HepG2 (cell line): ENCODE measurements around the gene MGARP. TPM values are rescaled to one million over a fixed set of nuclear protein-coding genes. Genes with fewer than 3 reads are reported as not detected.

Experiments
- AGO2 ChIP-seq: fragments of 200-400 bp; formaldehyde crosslinking; optimal IDR thresholded peaks from 2 replicates; pipeline ENCODE3; 2017; ENCODE audit warnings: mild to moderate bottlenecking, low read depth, low read length, moderate library complexity
- BCL6 ChIP-seq: IDR thresholded peaks from 2 replicates; pipeline ENCODE4 v1.6.1; 2016; ENCODE audit warnings: missing genetic modification reagents, missing compliant biosample characterization
- CBX5 ChIP-seq: sonication (generic); formaldehyde crosslinking; IDR thresholded peaks from 2 replicates; pipeline ENCODE4 v1.4.0; 2020; ENCODE audit warnings: missing genetic modification reagents, borderline replicate concordance
- FOSL2 ChIP-seq: sonication (generic); formaldehyde crosslinking; IDR thresholded peaks from 2 replicates; pipeline ENCODE4 v1.4.0; 2020; ENCODE audit warnings: missing genetic modification reagents
- HDAC6 ChIP-seq: fragments of 200-600 bp; sonication (generic); IDR thresholded peaks from 2 replicates; pipeline ENCODE4 v1.7.0; 2017; ENCODE audit warnings: mild to moderate bottlenecking, antibody characterized with exemption, low read length, low read depth
- JUNB ChIP-seq: sonication (generic); formaldehyde crosslinking; IDR thresholded peaks from 2 replicates; pipeline ENCODE4 v1.8.0; 2022; ENCODE audit warnings: missing genetic modification reagents, mild to moderate bottlenecking, borderline replicate concordance
- MTA1 ChIP-seq: sonication (generic); formaldehyde crosslinking; IDR thresholded peaks from 2 replicates; pipeline ENCODE4 v1.4.0; 2020; ENCODE audit warnings: missing genetic modification reagents, mild to moderate bottlenecking, borderline replicate concordance
- NFYC ChIP-seq: IDR thresholded peaks from 2 replicates; pipeline ENCODE4 v1.6.1; 2016; ENCODE audit warnings: missing genetic modification reagents, missing compliant biosample characterization
- NONO ChIP-seq, 2 experiments: fragments of 450-650 bp in 1 of 2; sonication (generic) in 1 of 2; formaldehyde crosslinking in 1 of 2; IDR thresholded peaks in 1 of 2; conservative IDR thresholded peaks in 1 of 2; 2 replicates each; pipeline versions ENCODE4 v1.6.1 to v1.8.0; 2017 to 2022; ENCODE audit warnings: mild to moderate bottlenecking in 1 of 2, missing genetic modification reagents in 1 of 2, moderate library complexity in 1 of 2
- PHF21A ChIP-seq: sonication (generic); formaldehyde crosslinking; IDR thresholded peaks from 2 replicates; pipeline ENCODE4 v1.5.0; 2020; ENCODE audit warnings: mild to moderate bottlenecking, missing genetic modification reagents
- POLR2G ChIP-seq: fragments of 200-400 bp; formaldehyde crosslinking; IDR thresholded peaks from 2 replicates; pipeline ENCODE4 v1.6.1; 2018; ENCODE audit warnings: mild to moderate bottlenecking, low read depth, low read length, moderate library complexity
- SMAD1 ChIP-seq: sonication (generic); formaldehyde crosslinking; IDR thresholded peaks from 2 replicates; pipeline ENCODE4 v1.4.0; 2020; ENCODE audit warnings: missing genetic modification reagents, low read depth, mild to moderate bottlenecking, borderline replicate concordance
- SNAI1 ChIP-seq: sonication (generic); formaldehyde crosslinking; IDR thresholded peaks from 2 replicates; pipeline ENCODE4 v1.5.0; 2020; ENCODE audit warnings: mild to moderate bottlenecking, missing genetic modification reagents, borderline replicate concordance
- ZNF17 ChIP-seq: sonication (generic); formaldehyde crosslinking; IDR thresholded peaks from 2 replicates; pipeline ENCODE4 v1.5.0; 2020; ENCODE audit warnings: mild to moderate bottlenecking, missing genetic modification reagents
- ZNF24 ChIP-seq: fragments of 450-650 bp; IDR thresholded peaks from 2 replicates; pipeline ENCODE4 v1.6.1; 2017; ENCODE audit warnings: antibody characterized with exemption, mild to moderate bottlenecking
- ZNF34 ChIP-seq: sonication (generic); formaldehyde crosslinking; IDR thresholded peaks from 2 replicates; pipeline ENCODE4 v1.4.0; 2020; ENCODE audit warnings: mild to moderate bottlenecking, missing genetic modification reagents, borderline replicate concordance
- ZNF501 ChIP-seq: sonication (generic); formaldehyde crosslinking; IDR thresholded peaks from 2 replicates; pipeline ENCODE4 v1.5.1; 2020; ENCODE audit warnings: mild to moderate bottlenecking, moderate library complexity, missing genetic modification reagents
- ZNF543 ChIP-seq: sonication (generic); formaldehyde crosslinking; IDR thresholded peaks from 2 replicates; pipeline ENCODE4 v1.4.0; 2020; ENCODE audit warnings: mild to moderate bottlenecking, missing genetic modification reagents
- ZNF549 ChIP-seq: sonication (generic); formaldehyde crosslinking; IDR thresholded peaks from 2 replicates; pipeline ENCODE4 v1.5.0; 2020; ENCODE audit warnings: missing genetic modification reagents
- ZNF558 ChIP-seq: sonication (generic); formaldehyde crosslinking; IDR thresholded peaks from 2 replicates; pipeline ENCODE4 v1.9.0; 2022; ENCODE audit warnings: mild to moderate bottlenecking, missing genetic modification reagents, borderline replicate concordance
- ZNF652 ChIP-seq: IDR thresholded peaks from 2 replicates; pipeline ENCODE4 v1.6.1; 2016; ENCODE audit warnings: low read depth, borderline replicate concordance
- ZNF720 ChIP-seq: sonication (generic); formaldehyde crosslinking; IDR thresholded peaks from 2 replicates; pipeline ENCODE4 v1.4.0; 2020; ENCODE audit warnings: missing genetic modification reagents
- ZNF777 ChIP-seq: sonication (generic); formaldehyde crosslinking; IDR thresholded peaks from 2 replicates; pipeline ENCODE4 v1.4.0; 2020; ENCODE audit warnings: missing genetic modification reagents
- ZSCAN29 ChIP-seq: sonication (generic); formaldehyde crosslinking; conservative IDR thresholded peaks from 2 replicates; pipeline ENCODE4 v1.4.0; 2020; ENCODE audit warnings: mild to moderate bottlenecking, missing genetic modification reagents
- polyA plus RNA-seq, 8 experiments: library from polyadenylated mRNA; depleted of rRNA in 3 of 8; stranded (reverse) in 7 of 8; unstranded in 1 of 8; fragments of >200 nt; fragmentation: Illumina TruSeq in 4 of 8; extraction: Trizol in 4 of 8; gene quantifications; 2 replicates each; pipeline versions ENCODE4 v1.2.1 to v1.2.3, GENCODE V29; 2011 to 2016; ENCODE audit warnings: low read depth in 4 of 8, missing spikeins in 1 of 8, mixed read lengths in 1 of 8; ENCODE audit not compliant: insufficient read depth in 1 of 8
- total RNA-seq, 5 experiments: library from RNA; depleted of rRNA; stranded (reverse); fragments of >200 nt; fragmentation: Illumina TruSeq; extraction: Trizol; gene quantifications; 2 replicates each; pipeline ENCODE4 v1.2.3, GENCODE V29; 2016; ENCODE audit warnings: low read depth in 1 of 5
- TF ChIP-seq, protein P1 (sequence below): sonication (generic); formaldehyde crosslinking; IDR thresholded peaks from 2 replicates; pipeline ENCODE4 v1.5.0; 2020; ENCODE audit warnings: missing genetic modification reagents
- TF ChIP-seq, protein P2 (sequence below): sonication (generic); formaldehyde crosslinking; IDR thresholded peaks from 2 replicates; pipeline ENCODE4 v1.8.1; 2023; ENCODE audit warnings: mild to moderate bottlenecking, missing genetic modification reagents, borderline replicate concordance
- TF ChIP-seq, protein P3 (sequence below): sonication (generic); formaldehyde crosslinking; IDR thresholded peaks from 2 replicates; pipeline ENCODE4 v1.5.1; 2020; ENCODE audit warnings: missing genetic modification reagents, mild to moderate bottlenecking, borderline replicate concordance

The MGARP gene
- total and polyA plus RNA-seq, 2 of the 13 experiments (the other 11 are each of a cell fraction or from before 2014, with no cell fraction given) = 0.11 to 0.13 TPM

DNA sequence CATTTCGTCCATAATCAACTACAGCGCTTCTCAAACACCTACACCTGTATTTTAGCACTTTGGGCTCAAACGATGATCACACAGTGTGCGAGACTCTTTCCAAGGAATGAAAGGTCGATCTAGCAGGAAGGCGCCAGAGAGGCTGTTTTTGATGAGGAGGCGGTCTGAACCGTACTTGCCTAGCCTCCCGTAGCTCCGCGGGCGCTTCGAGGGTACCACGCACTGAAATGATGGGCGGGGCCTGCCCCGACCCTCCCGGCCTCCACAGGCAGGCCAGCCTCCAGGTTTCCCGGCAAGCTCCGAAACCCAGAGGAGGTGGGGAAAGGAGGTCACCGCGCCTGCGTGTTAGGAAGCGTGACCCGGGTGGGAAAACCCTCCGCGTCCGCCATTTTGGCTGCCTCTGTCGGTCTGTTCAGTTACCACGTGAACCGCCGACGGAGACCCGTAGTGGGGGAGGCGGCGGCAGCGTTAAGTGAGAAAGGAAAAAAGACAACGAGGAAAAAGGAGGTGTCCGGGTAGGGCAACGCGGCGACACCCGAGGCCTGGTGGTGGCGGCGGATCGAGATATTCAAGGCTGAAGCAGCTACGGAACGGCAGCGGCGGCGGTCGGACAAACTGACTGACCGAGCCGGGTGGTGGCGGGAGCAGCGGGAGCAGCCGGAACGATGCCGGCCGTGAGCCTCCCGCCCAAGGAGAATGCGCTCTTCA is 21.2 kb upstream of the MGARP start, which contains the start of gene NAA15 (continued):
- TF ChIP-seq BCL6 (CRISPR knock-in tag) = peak; percentile 86
- TF ChIP-seq MTA1 (CRISPR knock-in tag) = no peak
- TF ChIP-seq ZNF34 = no peak
- no peak for TF ChIP-seq ZNF549 (CRISPR knock-in tag)
- TF ChIP-seq SMAD1 (CRISPR knock-in tag) = peak; percentile 50; the same call in 1 of the 2 replicates
- TF ChIP-seq, protein P1, sequence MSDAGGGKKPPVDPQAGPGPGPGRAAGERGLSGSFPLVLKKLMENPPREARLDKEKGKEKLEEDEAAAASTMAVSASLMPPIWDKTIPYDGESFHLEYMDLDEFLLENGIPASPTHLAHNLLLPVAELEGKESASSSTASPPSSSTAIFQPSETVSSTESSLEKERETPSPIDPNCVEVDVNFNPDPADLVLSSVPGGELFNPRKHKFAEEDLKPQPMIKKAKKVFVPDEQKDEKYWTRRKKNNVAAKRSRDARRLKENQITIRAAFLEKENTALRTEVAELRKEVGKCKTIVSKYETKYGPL (CRISPR knock-in tag) = no peak
- TF ChIP-seq ZNF652 (CRISPR knock-in tag) = no peak
- TF ChIP-seq ZNF777 = peak; percentile 67; the same call in 1 of the 2 replicates
- TF ChIP-seq ZNF720 (CRISPR knock-in tag) = no peak
- TF ChIP-seq CBX5 (CRISPR knock-in tag) = peak; percentile 59; the same call in 1 of the 2 replicates
- no peak for TF ChIP-seq NONO (IDR thresholded peaks at IDR 0.05)
- TF ChIP-seq NONO (CRISPR knock-in tag; conservative IDR thresholded peaks at IDR 0.05) = peak; percentile 67; the same call in 1 of the 2 replicates
- no peak for TF ChIP-seq SNAI1 (CRISPR knock-in tag)
- TF ChIP-seq ZNF558 (CRISPR knock-in tag) = no peak
- no peak for TF ChIP-seq ZNF24
- TF ChIP-seq, protein P2, sequence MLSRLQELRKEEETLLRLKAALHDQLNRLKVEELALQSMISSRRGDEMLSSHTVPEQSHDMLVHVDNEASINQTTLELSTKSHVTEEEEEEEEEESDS (CRISPR knock-in tag) = 0 out of 2 replicates have a peak, but pooled peaks have one; percentile 27
- TF ChIP-seq, protein P3, sequence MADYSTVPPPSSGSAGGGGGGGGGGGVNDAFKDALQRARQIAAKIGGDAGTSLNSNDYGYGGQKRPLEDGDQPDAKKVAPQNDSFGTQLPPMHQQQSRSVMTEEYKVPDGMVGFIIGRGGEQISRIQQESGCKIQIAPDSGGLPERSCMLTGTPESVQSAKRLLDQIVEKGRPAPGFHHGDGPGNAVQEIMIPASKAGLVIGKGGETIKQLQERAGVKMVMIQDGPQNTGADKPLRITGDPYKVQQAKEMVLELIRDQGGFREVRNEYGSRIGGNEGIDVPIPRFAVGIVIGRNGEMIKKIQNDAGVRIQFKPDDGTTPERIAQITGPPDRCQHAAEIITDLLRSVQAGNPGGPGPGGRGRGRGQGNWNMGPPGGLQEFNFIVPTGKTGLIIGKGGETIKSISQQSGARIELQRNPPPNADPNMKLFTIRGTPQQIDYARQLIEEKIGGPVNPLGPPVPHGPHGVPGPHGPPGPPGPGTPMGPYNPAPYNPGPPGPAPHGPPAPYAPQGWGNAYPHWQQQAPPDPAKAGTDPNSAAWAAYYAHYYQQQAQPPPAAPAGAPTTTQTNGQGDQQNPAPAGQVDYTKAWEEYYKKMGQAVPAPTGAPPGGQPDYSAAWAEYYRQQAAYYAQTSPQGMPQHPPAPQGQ (CRISPR knock-in tag) = no peak
- peak; percentile 85 for TF ChIP-seq POLR2G
- TF ChIP-seq AGO2 = peak; percentile 78
- TF ChIP-seq ZNF17 (CRISPR knock-in tag) = no peak
- TF ChIP-seq ZSCAN29 (CRISPR knock-in tag) = no peak
- no peak for TF ChIP-seq HDAC6
- TF ChIP-seq NFYC = no peak; the same call in 1 of the 2 replicates
- TF ChIP-seq ZNF543 (CRISPR knock-in tag) = peak; percentile 66; the same call in 1 of the 2 replicates
- no peak for TF ChIP-seq PHF21A (CRISPR knock-in tag)
- TF ChIP-seq ZNF501 (CRISPR knock-in tag) = peak; percentile 77
- TF ChIP-seq FOSL2 (CRISPR knock-in tag) = no peak; the same call in none of the 2 replicates
- no peak for TF ChIP-seq JUNB (CRISPR knock-in tag)
